A549 (cell line): ENCODE measurements around the gene TRAPPC3.

ENCODE experiments used
- CEBPB ChIP-seq, 2 experiments: fragments of >200 bp in 1 of 2; sonication (Bioruptor Twin) in 1 of 2; formaldehyde crosslinking in 1 of 2; IDR thresholded peaks; 2 replicates each; pipeline ENCODE4 v1.6.1; 2012 to 2016
- TF ChIP-seq, protein P1 (sequence below): fragments of >200 bp; sonication (Bioruptor Twin); formaldehyde crosslinking; IDR thresholded peaks from 3 replicates; pipeline ENCODE4 v1.5.1; 2016

DNA sequence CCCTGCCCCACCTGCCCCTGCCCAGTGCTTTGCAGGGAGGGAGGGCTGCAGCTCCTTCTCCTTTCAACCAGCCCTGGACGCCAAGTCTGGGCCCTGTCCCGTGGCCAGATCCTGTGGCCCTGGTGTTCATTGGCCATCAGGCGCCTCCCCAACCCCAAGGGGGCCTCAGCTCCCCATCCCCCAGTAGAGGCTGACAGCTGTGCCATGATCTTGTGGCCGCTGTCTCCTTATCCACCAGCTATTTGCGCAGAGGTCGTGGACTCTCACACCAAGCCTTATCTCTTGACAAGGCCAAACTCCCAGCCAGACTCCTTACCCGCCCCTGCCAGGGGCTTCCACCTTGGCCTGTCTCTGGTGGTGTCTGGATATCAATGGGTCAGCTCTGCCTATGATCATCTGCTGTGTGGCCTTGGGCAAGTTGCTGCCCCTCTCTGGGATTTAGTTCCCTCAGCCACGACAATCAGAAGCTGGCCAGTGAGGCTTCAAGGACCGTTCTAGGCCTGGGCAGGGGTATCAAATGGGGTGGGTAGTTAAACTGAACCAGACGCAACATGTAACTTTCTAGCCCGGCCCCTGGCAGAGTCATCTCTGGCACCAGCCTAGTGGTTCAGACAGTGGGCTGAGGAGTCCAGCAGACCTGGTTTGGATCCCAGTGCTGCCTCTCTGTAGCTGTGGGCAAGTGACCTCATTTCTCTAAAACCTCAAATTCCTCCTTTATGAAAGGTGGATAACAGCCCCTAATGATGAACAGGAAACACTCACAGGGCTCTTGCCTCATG, 21.0 kb downstream of the TRAPPC3 start:
- TF ChIP-seq CEBPB (IDR thresholded peaks at IDR 0.05), result no peak
- TF ChIP-seq, protein P1, sequence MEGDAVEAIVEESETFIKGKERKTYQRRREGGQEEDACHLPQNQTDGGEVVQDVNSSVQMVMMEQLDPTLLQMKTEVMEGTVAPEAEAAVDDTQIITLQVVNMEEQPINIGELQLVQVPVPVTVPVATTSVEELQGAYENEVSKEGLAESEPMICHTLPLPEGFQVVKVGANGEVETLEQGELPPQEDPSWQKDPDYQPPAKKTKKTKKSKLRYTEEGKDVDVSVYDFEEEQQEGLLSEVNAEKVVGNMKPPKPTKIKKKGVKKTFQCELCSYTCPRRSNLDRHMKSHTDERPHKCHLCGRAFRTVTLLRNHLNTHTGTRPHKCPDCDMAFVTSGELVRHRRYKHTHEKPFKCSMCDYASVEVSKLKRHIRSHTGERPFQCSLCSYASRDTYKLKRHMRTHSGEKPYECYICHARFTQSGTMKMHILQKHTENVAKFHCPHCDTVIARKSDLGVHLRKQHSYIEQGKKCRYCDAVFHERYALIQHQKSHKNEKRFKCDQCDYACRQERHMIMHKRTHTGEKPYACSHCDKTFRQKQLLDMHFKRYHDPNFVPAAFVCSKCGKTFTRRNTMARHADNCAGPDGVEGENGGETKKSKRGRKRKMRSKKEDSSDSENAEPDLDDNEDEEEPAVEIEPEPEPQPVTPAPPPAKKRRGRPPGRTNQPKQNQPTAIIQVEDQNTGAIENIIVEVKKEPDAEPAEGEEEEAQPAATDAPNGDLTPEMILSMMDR, result no peak
